Muscle layer of duodenum (tissue), 2 donors: ENCODE results near the gene TCF4.

Source experiments
- H3K27ac ChIP-seq: one replicate; pipeline ENCODE4 v1.7.0; 2013; ENCODE audit warnings: mild to moderate bottlenecking, low read length
- H3K27me3 ChIP-seq: one replicate; pipeline ENCODE4 v1.7.0; 2013; ENCODE audit warnings: low read depth, mild to moderate bottlenecking, control low read depth, low read length
- H3K36me3 ChIP-seq, 2 donors: one replicate each; pipeline ENCODE4 v1.7.0; 2013; ENCODE audit warnings: low read length in 2 of 2, control low read depth in 1 of 2, mild to moderate bottlenecking in 1 of 2; ENCODE audit not compliant: insufficient read depth in 2 of 2, control insufficient read depth in 1 of 2
- H3K4me1 ChIP-seq, 2 donors: one replicate each; pipeline ENCODE4 v1.7.0; 2013; ENCODE audit warnings: low read length in 2 of 2, mild to moderate bottlenecking in 2 of 2, control low read depth in 1 of 2, moderate library complexity in 1 of 2; ENCODE audit not compliant: insufficient read depth in 2 of 2, control insufficient read depth in 1 of 2
- H3K4me3 ChIP-seq, 2 donors: one replicate each; pipeline ENCODE4 v1.7.0; 2013; ENCODE audit warnings: low read length in 2 of 2, low read depth in 1 of 2, mild to moderate bottlenecking in 1 of 2
- H3K9me3 ChIP-seq, 2 donors: one replicate each; pipeline ENCODE4 v1.7.0; 2013; ENCODE audit warnings: low read length in 2 of 2, control low read depth in 1 of 2, mild to moderate bottlenecking in 1 of 2; ENCODE audit not compliant: control insufficient read depth in 1 of 2
- donor health status: healthy.

Gene TCF4

GRCh38 chr18:55390898-55391297 lies 197.1 kb downstream of the TCF4 start:
- Histone ChIP-seq H3K27me3 (no peaks in the 10 kb centered on the region), H3K27ac (no peak overlapping the region), H3K4me3 (no peak overlapping the region), H3K4me1 (no peaks in the 10 kb centered on the region), H3K9me3 (no peaks in the 10 kb centered on the region), H3K36me3 (no peaks in the 10 kb centered on the region)

GRCh38 chr18:55387139-55387984 lies 200.6 kb downstream of the TCF4 start:
- H3K9me3 ChIP-seq = peaks cover 0 to 6% of the 10 kb centered on the region in 2 donors
- H3K27me3 ChIP-seq = no peaks in the 10 kb centered on the region
- H3K27ac ChIP-seq = peak overlapping the region; percentile 48
- H3K36me3 ChIP-seq = peaks cover 0 to 6% of the 10 kb centered on the region in 2 donors
- H3K4me3 ChIP-seq = no peak overlapping the region
- H3K4me1 ChIP-seq = no peaks in the 10 kb centered on the region

GRCh38 chr18:55386545-55386944 lies 201.4 kb downstream of the TCF4 start:
- peaks cover 0 to 6% of the 10 kb centered on the region in 2 donors for H3K9me3 ChIP-seq
- H3K27ac ChIP-seq = peak overlapping the region; percentile 48
- no peaks in the 10 kb centered on the region for H3K27me3 ChIP-seq
- H3K36me3 ChIP-seq = peaks cover 0 to 6% of the 10 kb centered on the region in 2 donors
- H3K4me3 ChIP-seq = no peak overlapping the region
- H3K4me1 ChIP-seq = no peaks in the 10 kb centered on the region

- Histone ChIP-seq H3K4me3 (no peak overlapping the region), H3K27me3 (no peaks in the 10 kb centered on the region), H3K9me3 (peaks cover 0 to 6% of the 10 kb centered on the region in 2 donors), H3K27ac (no peak overlapping the region), H3K4me1 (no peaks in the 10 kb centered on the region), H3K36me3 (peaks cover 0 to 6% of the 10 kb centered on the region in 2 donors)
Measured at GRCh38 chr18:55385770-55386169, 202.2 kb downstream of the TCF4 start.

GRCh38 chr18:55384551-55385275 lies 203.3 kb downstream of the TCF4 start:
- H3K4me3 ChIP-seq = no peak overlapping the region
- no peaks in the 10 kb centered on the region for H3K4me1 ChIP-seq
- no peak overlapping the region for H3K27ac ChIP-seq
- H3K9me3 ChIP-seq = peaks cover 0 to 6% of the 10 kb centered on the region in 2 donors
- H3K36me3 ChIP-seq = peaks cover 0 to 6% of the 10 kb centered on the region in 2 donors
- no peaks in the 10 kb centered on the region for H3K27me3 ChIP-seq

GRCh38 chr18:55384115-55384514 lies 203.9 kb downstream of the TCF4 start:
- H3K36me3 ChIP-seq = peaks cover 0 to 6% of the 10 kb centered on the region in 2 donors
- peaks cover 0 to 6% of the 10 kb centered on the region in 2 donors for H3K9me3 ChIP-seq
- no peak overlapping the region for H3K4me3 ChIP-seq
- no peak overlapping the region for H3K27ac ChIP-seq
- no peaks in the 10 kb centered on the region for H3K27me3 ChIP-seq
- no peaks in the 10 kb centered on the region for H3K4me1 ChIP-seq

- no peaks in the 10 kb centered on the region for H3K27me3 ChIP-seq
- no peak overlapping the region for H3K27ac ChIP-seq
- H3K4me1 ChIP-seq = no peaks in the 10 kb centered on the region
- peaks cover 0 to 6% of the 10 kb centered on the region in 2 donors for H3K9me3 ChIP-seq
- no peak overlapping the region for H3K4me3 ChIP-seq
- peaks cover 0 to 6% of the 10 kb centered on the region in 2 donors for H3K36me3 ChIP-seq
Measured at GRCh38 chr18:55382277-55382805, 205.7 kb downstream of the TCF4 start.

GRCh38 chr18:55381277-55381676 lies 206.7 kb downstream of the TCF4 start:
- H3K4me1 ChIP-seq = no peaks in the 10 kb centered on the region
- no peak overlapping the region for H3K4me3 ChIP-seq
- no peak overlapping the region for H3K27ac ChIP-seq
- peaks cover 0 to 6% of the 10 kb centered on the region in 2 donors for H3K36me3 ChIP-seq
- no peaks in the 10 kb centered on the region for H3K27me3 ChIP-seq
- H3K9me3 ChIP-seq = peaks cover 0 to 6% of the 10 kb centered on the region in 2 donors

GRCh38 chr18:55380589-55380988 lies 207.4 kb downstream of the TCF4 start:
- Histone ChIP-seq H3K27me3 (no peaks in the 10 kb centered on the region), H3K9me3 (peaks cover 0 to 6% of the 10 kb centered on the region in 2 donors), H3K27ac (no peak overlapping the region)

GRCh38 chr18:55376387-55376786 lies 211.6 kb downstream of the TCF4 start:
- Histone ChIP-seq H3K4me1 (no peaks in the 10 kb centered on the region), H3K36me3 (no peaks in the 10 kb centered on the region), H3K27ac (no peak overlapping the region), H3K27me3 (no peaks in the 10 kb centered on the region), H3K9me3 (peaks cover 0 to 3% of the 10 kb centered on the region in 2 donors), H3K4me3 (no peak overlapping the region)

More at GRCh38 chr18:55380589-55380988, 207.4 kb downstream of the TCF4 start:
- Histone ChIP-seq H3K4me1 (no peaks in the 10 kb centered on the region), H3K4me3 (no peak overlapping the region), H3K36me3 (peaks cover 0 to 6% of the 10 kb centered on the region in 2 donors)

- Histone ChIP-seq H3K36me3 (no peaks in the 10 kb centered on the region), H3K27ac (no peak overlapping the region), H3K4me1 (no peaks in the 10 kb centered on the region), H3K9me3 (peaks cover 0 to 3% of the 10 kb centered on the region in 2 donors), H3K27me3 (no peaks in the 10 kb centered on the region), H3K4me3 (no peak overlapping the region)
Measured at GRCh38 chr18:55375930-55376329, 212.1 kb downstream of the TCF4 start.
